Stimulated activated CD8-positive, alpha-beta memory T cell treated with anti-CD3 and anti-CD28 coated beads, Interleukin-4, amount 100 ng/mL, for 24 hours (primary cell): ENCODE measurements around the gene HSP90AB1.

Source experiments
- DNase-seq: peaks from one replicate; pipeline ENCODE4 v3.0.0-alpha.2; 2020; ENCODE audit warnings: low read depth

Gene HSP90AB1

GRCh38 chr6:44289726-44290260 lies 42.9 kb downstream of the HSP90AB1 start:
- DNase-seq = no peak

GRCh38 chr6:44291841-44292240 lies 44.9 kb downstream of the HSP90AB1 start:
- no peak for DNase-seq

- no peak for DNase-seq
These were observed 45.9 kb downstream of the HSP90AB1 start for GRCh38 chr6:44292661-44293365.

GRCh38 chr6:44294832-44295791 lies 48.2 kb downstream of the HSP90AB1 start:
- DNase-seq = no peak

- DNase-seq = peak; percentile 36
These were observed 50.5 kb downstream of the HSP90AB1 start for GRCh38 chr6:44297063-44298038.

GRCh38 chr6:44298055-44298803 lies 51.3 kb downstream of the HSP90AB1 start:
- DNase-seq = no peak

GRCh38 chr6:44298864-44299263 lies 52.0 kb downstream of the HSP90AB1 start:
- DNase-seq = no peak

GRCh38 chr6:44300292-44300823 lies 53.5 kb downstream of the HSP90AB1 start:
- DNase-seq = no peak

GRCh38 chr6:44301106-44301505 lies 54.2 kb downstream of the HSP90AB1 start:
- no peak for DNase-seq

GRCh38 chr6:44301782-44302564 lies 55.1 kb downstream of the HSP90AB1 start:
- no peak for DNase-seq

- no peak for DNase-seq
These were observed 56.0 kb downstream of the HSP90AB1 start for GRCh38 chr6:44302856-44303255.
